Chondrocyte (in vitro differentiated cells): ENCODE data around the gene STUB1. TPM values are rescaled to one million over a fixed set of nuclear protein-coding genes. Genes with fewer than 3 reads are reported as not detected.

Experiments
- DNase-seq: peaks from one replicate; pipeline ENCODE4 v3.0.0; 2021; ENCODE audit warnings: mixed read lengths, low spot score
- H3K27ac Mint-ChIP-seq: one replicate; pipeline ENCODE4 v1.8.0; 2021; ENCODE audit warnings: mild to moderate bottlenecking, moderate library complexity, mixed read lengths; ENCODE audit not compliant: unreplicated experiment
- H3K27me3 Mint-ChIP-seq: 2 replicates; pipeline ENCODE4 v1.8.0; 2021; ENCODE audit warnings: low read depth, mixed read lengths
- H3K36me3 Mint-ChIP-seq: 2 replicates; pipeline ENCODE4 v1.8.0; 2021; ENCODE audit warnings: low read depth, mixed read lengths
- H3K4me1 Mint-ChIP-seq: 2 replicates; pipeline ENCODE4 v1.8.0; 2021; ENCODE audit warnings: low read depth, mild to moderate bottlenecking, mixed read lengths
- H3K4me3 Mint-ChIP-seq: one replicate; pipeline ENCODE4 v1.8.0; 2021; ENCODE audit warnings: mild to moderate bottlenecking, moderate library complexity, mixed read lengths; ENCODE audit not compliant: unreplicated experiment
- H3K9me3 Mint-ChIP-seq: 2 replicates; pipeline ENCODE4 v1.8.0; 2021; ENCODE audit warnings: low read depth, mixed read lengths
- CTCF ChIP-seq: fragments of 200-600 bp; sonication (generic); IDR thresholded peaks from 2 replicates; pipeline ENCODE4 v1.5.0; 2021; ENCODE audit warnings: antibody characterized with exemption, mild to moderate bottlenecking, moderate library complexity
- total RNA-seq: library from RNA; stranded (reverse); gene quantifications from 3 replicates; pipeline ENCODE4 v1.2.1, GENCODE V29; 2021

The STUB1 gene
- total RNA-seq, 1 donor from 2014 or later = 89.7 TPM

- Mint-ChIP-seq H3K9me3 (no peaks in the 10 kb centered on the region), H3K4me1 (peaks cover 12% of the 10 kb centered on the region), H3K27ac (peak overlapping the region; percentile 57), H3K4me3 (no peak overlapping the region), H3K36me3 (peaks cover 2% of the 10 kb centered on the region), H3K27me3 (no peaks in the 10 kb centered on the region)
- no peak for TF ChIP-seq CTCF
- no peak for DNase-seq
Observed at GRCh38 chr16:674214-674881, 5.9 kb upstream of the STUB1 start.

- no peak within 1 kb of the TSS for H3K27ac Mint-ChIP-seq
- H3K4me3 Mint-ChIP-seq = peak within 1 kb of the TSS; percentile 57
Observed at GRCh38 chr16:674968-675883, 5.0 kb upstream of the STUB1 start, which contains the start of gene RHBDL1. Gene RHBDL1, plus strand, starts transcription at chr16:675671. Its CDS starts 120 bp downstream, at chr16:675791.

GRCh38 chr16:675884-676564 is 4.2 kb upstream of the STUB1 start:
- peaks cover 2% of the 10 kb centered on the region for H3K36me3 Mint-ChIP-seq
- H3K27me3 Mint-ChIP-seq = no peaks in the 10 kb centered on the region
- no peak overlapping the region for H3K4me3 Mint-ChIP-seq
- H3K27ac Mint-ChIP-seq = no peak overlapping the region
- H3K9me3 Mint-ChIP-seq = no peaks in the 10 kb centered on the region
- TF ChIP-seq CTCF = no peak
- peaks cover 16% of the 10 kb centered on the region for H3K4me1 Mint-ChIP-seq
- DNase-seq = no peak

More at GRCh38 chr16:674968-675883, 5.0 kb upstream of the STUB1 start, which contains the start of gene RHBDL1:
- no peak for DNase-seq
- Mint-ChIP-seq H3K9me3 (no peaks in the 10 kb centered on the region), H3K4me1 (peaks cover 14% of the 10 kb centered on the region), H3K27me3 (no peaks in the 10 kb centered on the region), H3K36me3 (peaks cover 2% of the 10 kb centered on the region)
- no peak for TF ChIP-seq CTCF

- Mint-ChIP-seq H3K4me3 (no peak overlapping the region), H3K27ac (no peak overlapping the region), H3K4me1 (peaks cover 21% of the 10 kb centered on the region), H3K9me3 (no peaks in the 10 kb centered on the region), H3K36me3 (peaks cover 3% of the 10 kb centered on the region), H3K27me3 (no peaks in the 10 kb centered on the region)
- no peak for DNase-seq
- no peak for TF ChIP-seq CTCF
Observed at GRCh38 chr16:676565-676902, 3.7 kb upstream of the STUB1 start.

- H3K27ac Mint-ChIP-seq = no peak overlapping the region
- H3K4me1 Mint-ChIP-seq = peaks cover 25% of the 10 kb centered on the region
- H3K36me3 Mint-ChIP-seq = peaks cover 6% of the 10 kb centered on the region
- DNase-seq = no peak
- no peaks in the 10 kb centered on the region for H3K9me3 Mint-ChIP-seq
- H3K4me3 Mint-ChIP-seq = no peak overlapping the region
- no peaks in the 10 kb centered on the region for H3K27me3 Mint-ChIP-seq
- TF ChIP-seq CTCF = no peak
Observed at GRCh38 chr16:676913-677312, 3.3 kb upstream of the STUB1 start.
